NB4 (cell line): ENCODE measurements around the gene AFF3.

ENCODE experiments used
- MYC ChIP-seq: IDR thresholded peaks from 2 replicates; pipeline ENCODE4 v1.6.1; 2011; ENCODE audit warnings: low read depth, low read length
- POLR2A ChIP-seq: IDR thresholded peaks from 2 replicates; pipeline ENCODE4 v1.6.1; 2011; ENCODE audit warnings: mild to moderate bottlenecking; ENCODE audit not compliant: insufficient read length; ENCODE audit errors: extremely low read depth
- TF ChIP-seq, protein P1 (sequence below): IDR thresholded peaks from one replicate; pipeline ENCODE4 v1.5.1; 2012; ENCODE audit warnings: low read depth, low read length
- TF ChIP-seq, protein P2 (sequence below): IDR thresholded peaks from 2 replicates; pipeline ENCODE4 v1.6.1; 2011; ENCODE audit warnings: low read depth, low read length

DNA sequence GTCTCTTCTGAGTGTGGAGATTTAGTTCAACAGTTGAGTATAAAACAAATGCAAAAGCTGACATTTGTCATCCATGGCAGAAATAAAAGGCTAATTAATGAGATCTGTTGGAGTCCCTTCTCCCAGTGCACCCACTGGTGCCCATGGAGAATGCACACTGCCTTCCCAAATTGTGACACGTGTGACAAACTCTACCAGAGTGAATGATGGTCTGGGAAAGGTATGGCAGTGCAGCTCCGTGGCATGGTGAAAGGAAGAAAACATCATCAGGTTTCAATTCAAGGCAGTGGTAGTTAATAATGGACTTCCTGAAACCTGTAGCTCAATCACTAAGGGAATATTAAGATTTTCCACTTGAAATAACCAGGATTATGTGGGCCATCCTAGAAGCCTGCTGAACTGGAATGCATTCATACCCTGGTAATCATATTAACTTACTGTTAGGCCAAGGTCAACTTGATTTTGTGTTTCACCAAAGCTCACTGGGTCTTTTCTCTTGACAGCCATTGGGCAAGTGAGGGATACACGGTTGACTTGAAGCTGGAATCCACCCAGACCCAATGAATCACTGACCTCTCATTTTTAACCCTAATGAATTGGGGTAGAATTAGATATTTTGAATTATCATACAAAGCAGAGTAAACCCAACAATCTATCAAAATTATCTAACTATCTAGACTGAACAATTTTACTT lies 167.6 kb downstream of the AFF3 start:
- TF ChIP-seq, protein P1, sequence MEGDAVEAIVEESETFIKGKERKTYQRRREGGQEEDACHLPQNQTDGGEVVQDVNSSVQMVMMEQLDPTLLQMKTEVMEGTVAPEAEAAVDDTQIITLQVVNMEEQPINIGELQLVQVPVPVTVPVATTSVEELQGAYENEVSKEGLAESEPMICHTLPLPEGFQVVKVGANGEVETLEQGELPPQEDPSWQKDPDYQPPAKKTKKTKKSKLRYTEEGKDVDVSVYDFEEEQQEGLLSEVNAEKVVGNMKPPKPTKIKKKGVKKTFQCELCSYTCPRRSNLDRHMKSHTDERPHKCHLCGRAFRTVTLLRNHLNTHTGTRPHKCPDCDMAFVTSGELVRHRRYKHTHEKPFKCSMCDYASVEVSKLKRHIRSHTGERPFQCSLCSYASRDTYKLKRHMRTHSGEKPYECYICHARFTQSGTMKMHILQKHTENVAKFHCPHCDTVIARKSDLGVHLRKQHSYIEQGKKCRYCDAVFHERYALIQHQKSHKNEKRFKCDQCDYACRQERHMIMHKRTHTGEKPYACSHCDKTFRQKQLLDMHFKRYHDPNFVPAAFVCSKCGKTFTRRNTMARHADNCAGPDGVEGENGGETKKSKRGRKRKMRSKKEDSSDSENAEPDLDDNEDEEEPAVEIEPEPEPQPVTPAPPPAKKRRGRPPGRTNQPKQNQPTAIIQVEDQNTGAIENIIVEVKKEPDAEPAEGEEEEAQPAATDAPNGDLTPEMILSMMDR = no peak
- no peak for TF ChIP-seq POLR2A
- TF ChIP-seq, protein P2, sequence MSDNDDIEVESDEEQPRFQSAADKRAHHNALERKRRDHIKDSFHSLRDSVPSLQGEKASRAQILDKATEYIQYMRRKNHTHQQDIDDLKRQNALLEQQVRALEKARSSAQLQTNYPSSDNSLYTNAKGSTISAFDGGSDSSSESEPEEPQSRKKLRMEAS = no peak
- TF ChIP-seq MYC = no peak
